PFSK-1 (cell line): ENCODE results near the gene SUPT5H.

Source experiments
- FOXP2 ChIP-seq: optimal IDR thresholded peaks from 2 replicates; pipeline ENCODE3; 2011; ENCODE audit warnings: borderline replicate concordance, control low read depth, inconsistent platforms; ENCODE audit not compliant: insufficient read depth; ENCODE audit errors: extremely low read length, extremely low read depth
- POLR2AphosphoS5 ChIP-seq: IDR thresholded peaks from 2 replicates; pipeline ENCODE4 v1.6.1; 2012; ENCODE audit warnings: low read depth, mild to moderate bottlenecking, control low read depth, low read length, moderate library complexity
- SIN3A ChIP-seq: IDR thresholded peaks from 2 replicates; pipeline ENCODE4 v1.6.1; 2012; ENCODE audit warnings: mild to moderate bottlenecking, low read length, moderate library complexity, borderline replicate concordance; ENCODE audit not compliant: insufficient read depth
- TAF1 ChIP-seq: IDR thresholded peaks from 2 replicates; pipeline ENCODE4 v1.6.1; 2012; ENCODE audit warnings: low read length, control low read depth, borderline replicate concordance; ENCODE audit not compliant: insufficient read depth
- TF ChIP-seq, protein P1 (sequence below), 2 experiments: IDR thresholded peaks; 2 replicates each; pipeline versions ENCODE4 v1.6.1 to v1.8.0; 2011 to 2012; ENCODE audit warnings: low read depth in 2 of 2, low read length in 2 of 2, control low read depth in 1 of 2, inconsistent platforms in 1 of 2, mild to moderate bottlenecking in 1 of 2, moderate library complexity in 1 of 2; ENCODE audit not compliant: insufficient read depth in 1 of 2

The SUPT5H gene

DNA sequence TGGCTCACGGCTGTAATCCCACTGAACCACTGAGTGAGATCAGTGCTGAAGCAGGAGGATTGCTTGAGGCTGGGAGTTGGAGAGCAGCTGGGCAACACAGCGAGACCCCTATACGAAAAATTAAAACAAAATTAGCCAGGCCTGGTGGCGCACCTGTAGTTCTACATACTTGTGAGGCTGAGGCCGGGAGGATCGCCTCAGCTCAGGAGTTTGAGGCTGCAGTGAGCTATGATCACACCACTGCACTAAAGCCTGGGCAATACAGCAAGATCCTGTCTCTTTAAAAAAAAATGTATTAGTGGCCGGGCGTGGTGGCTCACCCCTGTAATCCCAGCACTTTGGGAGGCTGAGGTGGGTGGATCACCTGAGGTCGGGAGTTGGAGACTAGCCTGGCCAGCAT is 63.2 kb downstream of the SUPT5H start:
- TF ChIP-seq SIN3A (no peak), POLR2AphosphoS5 (no peak), FOXP2 (no peak), TAF1 (no peak)
- TF ChIP-seq, protein P1, sequence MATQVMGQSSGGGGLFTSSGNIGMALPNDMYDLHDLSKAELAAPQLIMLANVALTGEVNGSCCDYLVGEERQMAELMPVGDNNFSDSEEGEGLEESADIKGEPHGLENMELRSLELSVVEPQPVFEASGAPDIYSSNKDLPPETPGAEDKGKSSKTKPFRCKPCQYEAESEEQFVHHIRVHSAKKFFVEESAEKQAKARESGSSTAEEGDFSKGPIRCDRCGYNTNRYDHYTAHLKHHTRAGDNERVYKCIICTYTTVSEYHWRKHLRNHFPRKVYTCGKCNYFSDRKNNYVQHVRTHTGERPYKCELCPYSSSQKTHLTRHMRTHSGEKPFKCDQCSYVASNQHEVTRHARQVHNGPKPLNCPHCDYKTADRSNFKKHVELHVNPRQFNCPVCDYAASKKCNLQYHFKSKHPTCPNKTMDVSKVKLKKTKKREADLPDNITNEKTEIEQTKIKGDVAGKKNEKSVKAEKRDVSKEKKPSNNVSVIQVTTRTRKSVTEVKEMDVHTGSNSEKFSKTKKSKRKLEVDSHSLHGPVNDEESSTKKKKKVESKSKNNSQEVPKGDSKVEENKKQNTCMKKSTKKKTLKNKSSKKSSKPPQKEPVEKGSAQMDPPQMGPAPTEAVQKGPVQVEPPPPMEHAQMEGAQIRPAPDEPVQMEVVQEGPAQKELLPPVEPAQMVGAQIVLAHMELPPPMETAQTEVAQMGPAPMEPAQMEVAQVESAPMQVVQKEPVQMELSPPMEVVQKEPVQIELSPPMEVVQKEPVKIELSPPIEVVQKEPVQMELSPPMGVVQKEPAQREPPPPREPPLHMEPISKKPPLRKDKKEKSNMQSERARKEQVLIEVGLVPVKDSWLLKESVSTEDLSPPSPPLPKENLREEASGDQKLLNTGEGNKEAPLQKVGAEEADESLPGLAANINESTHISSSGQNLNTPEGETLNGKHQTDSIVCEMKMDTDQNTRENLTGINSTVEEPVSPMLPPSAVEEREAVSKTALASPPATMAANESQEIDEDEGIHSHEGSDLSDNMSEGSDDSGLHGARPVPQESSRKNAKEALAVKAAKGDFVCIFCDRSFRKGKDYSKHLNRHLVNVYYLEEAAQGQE (IDR thresholded peaks at IDR 0.05; ENCODE audit: insufficient read depth in 1 of 2, low read depth in 2 of 2, low read length in 2 of 2) = no peak

DNA sequence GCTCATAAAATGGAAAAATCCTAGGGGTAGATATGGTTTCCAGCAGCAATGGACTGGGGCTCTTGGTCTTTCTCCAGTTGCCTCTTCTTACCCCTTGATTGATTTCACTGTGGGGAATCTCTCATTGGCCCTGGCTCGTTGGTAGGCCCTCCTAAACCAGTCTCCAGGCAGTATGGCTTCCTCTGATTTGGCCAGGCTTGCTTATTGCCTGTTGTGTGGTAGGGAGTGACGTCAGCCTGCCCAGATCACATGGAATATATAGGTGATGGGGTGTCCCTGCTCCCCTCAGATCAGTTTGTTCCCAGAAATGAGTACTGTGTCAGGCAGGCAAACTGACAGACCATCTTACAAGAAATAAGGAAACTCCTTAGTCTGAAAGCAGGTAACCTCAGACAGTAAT is 63.9 kb downstream of the SUPT5H start:
- TF ChIP-seq, protein P1 (IDR thresholded peaks at IDR 0.05; ENCODE audit: insufficient read depth in 1 of 2, low read depth in 2 of 2, low read length in 2 of 2) = no peak
- no peak for TF ChIP-seq POLR2AphosphoS5
- no peak for TF ChIP-seq FOXP2
- TF ChIP-seq TAF1 = no peak
- TF ChIP-seq SIN3A = no peak

DNA sequence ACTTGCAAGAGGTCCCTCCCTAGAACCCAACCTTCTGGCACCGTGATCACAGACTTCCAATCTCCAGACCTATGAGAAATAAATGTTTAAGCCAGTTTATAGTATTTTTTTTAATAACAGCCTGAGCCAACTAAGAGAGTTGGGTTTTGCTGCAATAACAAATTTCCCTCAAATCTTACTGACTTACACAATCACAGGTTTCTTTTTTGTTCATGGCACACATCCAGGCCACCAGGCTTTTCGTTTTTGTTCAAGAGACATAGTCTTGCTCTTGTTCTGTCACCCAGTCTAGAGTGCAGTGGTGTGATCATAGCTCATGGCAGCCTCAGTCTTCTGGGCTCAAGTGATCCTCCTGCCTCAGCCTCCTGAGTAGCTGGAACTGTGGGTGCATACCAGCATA is 67.6 kb downstream of the SUPT5H start:
- TF ChIP-seq TAF1 (no peak), POLR2AphosphoS5 (no peak), FOXP2 (no peak), SIN3A (no peak)
- TF ChIP-seq, protein P1 (IDR thresholded peaks at IDR 0.05; ENCODE audit: insufficient read depth in 1 of 2, low read depth in 2 of 2, low read length in 2 of 2) = no peak

DNA sequence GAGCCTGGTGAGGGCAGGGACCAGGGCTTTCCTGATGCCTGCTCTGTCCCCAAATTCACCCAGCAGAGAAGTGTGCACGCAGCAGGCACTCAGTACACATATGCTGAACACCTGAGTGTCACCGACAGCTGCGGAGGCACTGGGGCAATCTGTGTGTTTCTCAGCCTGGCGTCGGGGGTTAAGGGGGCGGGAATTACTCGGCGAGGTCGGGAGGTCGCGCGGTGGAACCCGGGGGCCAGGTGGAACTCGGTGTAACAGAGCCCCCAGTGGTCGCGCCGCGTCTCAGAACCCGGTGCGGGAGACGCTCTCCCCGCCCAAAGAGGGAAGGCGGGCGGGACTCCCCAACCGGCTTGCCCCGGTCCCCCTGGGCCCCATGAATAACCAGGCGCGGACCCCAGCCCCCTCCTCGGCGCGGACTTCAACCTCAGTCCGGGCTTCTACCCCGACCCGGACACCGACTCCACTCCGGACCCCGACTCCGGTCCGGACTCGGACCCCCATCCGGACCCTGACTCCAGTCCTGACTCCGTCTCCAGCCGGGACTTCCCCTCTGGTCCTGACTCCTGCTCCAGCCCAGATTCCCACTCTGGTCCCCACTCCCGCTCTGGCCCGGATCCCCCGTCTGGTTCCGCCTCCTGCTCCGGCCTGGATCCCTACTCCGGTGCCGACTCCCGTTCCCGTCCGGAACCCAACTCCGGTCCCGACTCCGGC is 69.6 kb downstream of the SUPT5H start, which contains the start of gene SELENOV:
Gene SELENOV, plus strand, starts transcription at position 300 of the 711 bp plus-strand sequence. Its CDS starts 74 bp downstream, at position 374.
- TF ChIP-seq, protein P1 (IDR thresholded peaks at IDR 0.05; ENCODE audit: insufficient read depth in 1 of 2, low read depth in 2 of 2, low read length in 2 of 2) = no peak
- TF ChIP-seq FOXP2 (no peak), TAF1 (no peak), SIN3A (no peak), POLR2AphosphoS5 (no peak)
